ENCODE measurements around the gene UBQLNL. TPM values are rescaled to one million over a fixed set of nuclear protein-coding genes. Genes with fewer than 3 reads are reported as not detected.

Gene UBQLNL, protein sequence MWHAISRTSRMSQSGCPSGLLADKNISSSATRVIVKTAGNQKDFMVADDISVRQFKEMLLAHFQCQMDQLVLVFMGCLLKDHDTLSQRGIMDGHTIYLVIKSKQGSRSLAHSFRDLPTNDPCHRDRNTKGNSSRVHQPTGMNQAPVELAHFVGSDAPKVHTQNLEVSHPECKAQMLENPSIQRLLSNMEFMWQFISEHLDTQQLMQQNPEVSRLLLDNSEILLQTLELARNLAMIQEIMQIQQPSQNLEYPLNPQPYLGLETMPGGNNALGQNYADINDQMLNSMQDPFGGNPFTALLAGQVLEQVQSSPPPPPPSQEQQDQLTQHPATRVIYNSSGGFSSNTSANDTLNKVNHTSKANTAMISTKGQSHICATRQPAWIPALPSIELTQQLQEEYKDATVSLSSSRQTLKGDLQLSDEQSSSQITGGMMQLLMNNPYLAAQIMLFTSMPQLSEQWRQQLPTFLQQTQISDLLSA
- 0.06 TPM for polyA plus RNA-seq (2013, experiment 1 of 2; ENCODE audit: insufficient read length)
- 0.10 TPM for polyA plus RNA-seq (2013, experiment 2 of 2; ENCODE audit: insufficient read length)

DNA sequence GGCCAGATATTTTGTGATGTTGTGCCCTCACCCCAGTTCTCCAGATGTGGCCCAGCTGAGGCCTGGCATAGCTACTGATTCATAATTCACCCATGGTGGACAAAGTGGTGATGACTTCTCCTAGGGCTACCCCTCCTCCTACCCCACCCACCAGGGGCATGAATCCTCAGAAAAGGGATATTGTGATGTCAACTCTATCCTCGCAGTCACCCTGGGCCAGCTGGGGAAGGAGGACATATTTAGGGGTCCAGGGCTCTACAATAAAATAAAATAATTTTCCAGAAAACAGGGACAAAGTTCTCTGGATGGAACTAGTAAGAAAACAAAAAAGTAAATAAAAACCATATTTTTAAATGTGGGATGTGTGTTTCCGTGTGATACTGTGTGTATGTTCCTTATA lies at the start of gene UBQLNL:
Gene UBQLNL (minus strand): TSS at position 101 of the 400 bp plus-strand sequence. CDS start 258 bp downstream, outside the sequence.
- DNase-seq: no peak

DNA sequence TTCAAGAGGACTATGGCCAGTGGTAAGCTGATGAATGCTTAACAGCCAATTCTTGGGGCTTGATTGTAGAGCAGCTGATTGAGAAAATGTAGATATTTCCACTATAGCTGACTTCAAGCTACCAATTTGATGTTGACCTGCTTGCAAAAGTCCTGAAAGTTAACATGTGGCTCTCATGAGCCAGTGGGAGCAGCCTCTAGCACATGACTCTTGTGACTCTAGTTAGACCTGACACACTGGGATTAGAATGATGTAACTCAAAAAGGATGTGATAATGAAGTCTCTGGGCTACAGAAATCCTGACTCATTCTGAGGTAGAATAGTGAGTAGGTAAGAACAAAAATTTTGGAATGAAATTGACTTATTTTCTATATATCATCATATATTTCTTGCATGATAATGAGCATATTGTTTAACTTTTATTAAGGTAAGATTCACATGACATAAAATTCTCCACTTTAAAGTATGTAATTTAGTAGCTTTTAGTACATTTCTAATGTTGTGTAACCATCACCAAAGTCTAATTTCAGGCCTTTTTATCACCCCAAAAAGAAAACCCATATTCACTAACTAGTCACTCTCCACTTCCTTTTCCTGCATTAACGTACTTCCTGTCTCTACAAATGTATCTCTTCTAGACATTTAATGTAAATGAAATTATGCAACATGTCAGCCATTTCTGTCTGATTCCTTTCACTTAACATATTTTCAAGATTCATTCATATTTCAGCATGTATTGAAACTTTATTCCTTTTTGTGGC lies 47.9 kb upstream of the UBQLNL start:
- no peak for DNase-seq

DNA sequence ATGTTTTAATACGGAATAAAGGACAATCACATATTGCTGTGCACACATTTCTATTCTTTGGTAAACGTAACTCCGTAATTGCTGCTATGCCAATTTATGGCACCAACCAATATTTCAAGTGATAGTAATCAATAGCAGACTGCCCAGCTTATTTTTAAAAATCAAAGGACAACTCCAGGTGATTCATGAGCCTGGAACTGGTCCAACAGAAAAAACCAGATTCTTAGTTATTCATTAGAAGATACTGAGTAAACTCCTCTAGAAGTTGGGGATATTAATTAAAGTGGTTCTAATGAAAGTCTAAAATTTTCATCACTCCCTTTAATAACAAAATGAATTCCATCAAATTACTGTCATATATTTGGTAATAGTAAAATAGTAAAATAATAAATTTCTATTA lies 41.3 kb upstream of the UBQLNL start:
- DNase-seq: no peak

DNA sequence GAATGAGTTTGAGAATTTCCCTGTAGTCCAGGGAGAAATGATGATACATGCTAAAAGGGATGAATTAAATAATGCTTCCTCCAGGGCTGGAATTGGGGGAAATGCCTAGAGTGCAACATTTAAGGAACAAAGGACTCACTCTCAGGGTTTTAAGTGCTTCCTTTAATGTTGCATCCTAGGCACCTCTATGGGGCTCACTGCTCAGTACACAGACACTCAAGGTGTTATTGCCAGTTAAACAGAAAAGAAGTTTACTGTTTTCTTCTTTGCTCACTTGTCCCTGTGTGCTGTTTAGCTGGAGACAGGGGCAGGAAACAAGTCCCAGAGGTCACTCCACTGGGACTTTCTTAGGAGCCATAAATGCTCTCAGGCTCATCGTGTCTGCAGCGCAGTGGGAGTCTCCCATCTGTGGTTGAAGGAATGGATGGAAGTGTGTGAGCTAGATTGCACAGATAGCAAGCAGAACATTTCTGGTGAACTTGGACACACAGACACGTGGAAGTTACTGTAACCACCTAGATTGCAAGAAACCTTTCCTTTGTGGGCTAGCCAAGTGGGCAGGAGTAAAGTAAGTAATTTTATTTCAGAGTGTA lies 40.2 kb upstream of the UBQLNL start:
- DNase-seq: no peak

DNA sequence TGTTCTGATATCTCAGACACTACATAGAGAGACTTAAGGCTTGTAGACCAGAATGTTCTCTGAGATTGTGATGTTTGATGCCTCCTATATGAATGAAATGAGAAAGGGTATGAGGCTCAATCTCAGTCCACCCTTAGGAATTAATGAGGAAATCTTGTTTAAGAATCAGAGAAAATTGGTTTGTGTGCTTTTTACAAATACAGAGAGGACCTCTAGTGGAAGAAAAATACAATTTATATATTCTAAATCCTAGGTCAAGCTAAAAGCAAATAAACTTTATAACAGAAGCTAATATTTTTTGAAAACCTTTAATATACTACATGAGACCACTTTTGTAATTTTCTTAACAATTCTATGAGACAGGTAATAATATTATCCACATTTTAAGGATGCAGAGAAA lies 36.8 kb upstream of the UBQLNL start:
- DNase-seq: peak; percentile 4

DNA sequence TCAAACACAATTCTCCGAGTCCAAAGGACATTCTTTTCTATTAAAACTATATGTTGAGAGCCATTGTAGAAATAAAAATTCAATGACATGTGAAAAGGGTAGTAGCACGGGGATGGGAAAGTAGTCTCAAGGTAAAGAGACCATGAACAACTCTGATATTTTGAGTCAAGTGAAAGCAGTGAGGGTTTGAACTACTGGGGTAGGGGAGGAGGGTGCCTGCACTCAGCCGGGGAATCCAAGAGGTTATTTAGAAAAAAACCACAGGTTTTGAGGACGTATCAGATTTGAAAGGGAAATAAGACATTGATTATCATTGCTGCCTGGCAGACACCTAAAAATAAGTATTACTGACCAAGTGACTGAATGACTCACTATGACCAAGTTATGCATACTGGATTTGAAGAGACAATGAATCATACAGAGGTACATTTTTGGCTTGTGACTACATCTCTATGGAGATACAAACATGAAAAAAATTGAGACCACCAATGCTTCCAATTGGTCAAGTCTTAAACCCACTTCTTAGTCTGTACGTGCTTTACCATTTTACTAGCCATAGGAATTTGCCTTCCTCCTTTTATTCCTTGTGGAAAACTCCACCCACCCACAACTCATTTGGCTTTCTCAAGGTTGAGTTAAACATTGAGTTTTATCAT lies 34.1 kb upstream of the UBQLNL start:
- DNase-seq: peak; percentile 87

DNA sequence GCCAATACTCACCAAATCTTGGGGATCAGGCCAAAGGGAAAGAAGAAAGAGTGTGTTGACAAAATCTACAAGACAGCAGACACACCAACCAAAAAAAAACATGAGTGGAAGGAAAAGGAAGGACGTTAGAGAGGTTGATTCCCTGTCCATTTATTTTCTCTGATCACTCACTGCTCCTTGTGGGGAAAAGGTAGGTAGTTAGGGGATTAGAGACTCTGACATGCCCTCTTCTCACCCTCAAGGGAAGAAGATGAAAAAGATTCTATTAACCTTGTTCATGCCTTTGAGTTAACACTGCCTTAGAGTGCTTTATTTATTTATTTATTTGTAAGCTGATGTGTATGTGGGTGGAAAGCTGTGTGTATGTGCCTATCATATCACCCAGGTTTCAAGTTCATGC lies 31.9 kb upstream of the UBQLNL start, which contains the start of gene OR52H1:
Gene OR52H1 (minus strand): TSS at position 101 of the 400 bp plus-strand sequence. CDS start 3,035 bp downstream, outside the sequence.
- no peak for DNase-seq

DNA sequence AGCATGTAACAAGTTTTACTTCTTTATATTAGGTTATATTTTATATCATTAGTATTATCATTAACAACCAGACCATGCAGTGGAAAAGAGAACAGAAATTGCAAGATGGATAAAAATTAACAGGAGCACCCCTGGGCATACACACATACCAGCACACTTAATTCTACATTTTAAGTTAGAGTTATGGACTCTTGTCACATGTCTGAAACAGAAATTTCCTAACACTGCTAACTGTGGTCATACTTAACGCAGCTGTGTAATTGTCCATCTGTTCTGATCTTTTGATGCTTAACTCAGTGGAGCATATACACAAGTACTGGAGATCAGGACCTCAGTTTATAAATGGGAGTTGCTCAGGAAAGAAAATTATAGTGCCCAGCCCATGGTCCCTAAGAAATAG lies 31.5 kb upstream of the UBQLNL start:
- DNase-seq: no peak

DNA sequence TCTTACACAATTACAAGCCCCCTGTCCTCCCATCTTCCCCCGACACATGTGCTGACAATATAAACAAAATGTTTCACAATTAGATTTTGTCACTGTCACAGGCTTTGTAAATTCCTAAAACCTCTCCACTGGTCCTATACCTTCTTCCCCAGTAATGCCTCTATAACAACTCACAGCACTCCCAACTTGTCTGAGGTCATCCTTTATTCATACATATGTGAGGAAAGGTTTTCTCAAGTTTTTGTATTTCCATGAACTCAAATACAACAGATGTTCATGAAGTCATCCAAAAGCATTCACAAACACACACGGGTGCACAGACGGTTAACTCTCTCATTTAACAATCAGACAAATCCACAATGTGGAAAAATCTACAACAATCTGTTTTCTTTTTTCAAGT lies 30.0 kb upstream of the UBQLNL start:
- peak; percentile 28 for DNase-seq

DNA sequence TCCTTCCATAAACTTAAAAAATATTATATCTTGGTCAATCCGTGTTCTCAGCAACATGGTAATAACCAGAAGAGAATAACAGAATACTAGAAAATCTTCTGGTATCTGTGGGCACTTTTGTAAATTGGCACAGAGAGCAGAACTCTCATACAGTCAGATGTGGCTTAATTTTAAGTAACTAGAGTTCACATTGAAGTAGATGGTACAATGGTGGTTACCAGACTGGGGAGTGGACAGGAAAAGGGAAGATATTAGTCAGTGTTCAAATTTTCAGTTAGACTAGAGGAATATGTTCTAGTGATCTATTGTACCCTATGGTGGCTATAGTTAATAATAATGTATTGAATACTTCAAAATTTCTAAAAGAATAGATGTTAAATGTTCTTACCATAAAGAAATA lies 24.9 kb upstream of the UBQLNL start:
- DNase-seq: no peak

DNA sequence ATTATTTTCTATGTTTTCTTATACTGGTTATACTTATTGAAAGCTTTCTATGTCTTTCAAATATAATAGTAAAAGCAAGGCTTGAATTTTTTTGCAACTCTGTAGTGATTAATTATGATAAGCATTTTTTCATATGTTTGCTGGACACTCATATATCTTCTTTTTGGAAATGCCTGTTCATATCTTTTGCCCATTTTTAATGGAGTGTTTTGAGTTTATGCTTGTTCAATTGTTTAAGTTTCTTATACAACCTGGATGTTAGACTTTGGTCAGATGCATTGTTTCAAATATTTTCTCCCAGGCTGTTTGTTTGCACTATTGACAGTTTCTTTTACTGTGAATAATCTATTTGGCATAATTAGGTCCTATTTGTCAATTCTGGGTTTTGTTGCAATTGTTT lies 20.0 kb upstream of the UBQLNL start:
- DNase-seq: no peak

DNA sequence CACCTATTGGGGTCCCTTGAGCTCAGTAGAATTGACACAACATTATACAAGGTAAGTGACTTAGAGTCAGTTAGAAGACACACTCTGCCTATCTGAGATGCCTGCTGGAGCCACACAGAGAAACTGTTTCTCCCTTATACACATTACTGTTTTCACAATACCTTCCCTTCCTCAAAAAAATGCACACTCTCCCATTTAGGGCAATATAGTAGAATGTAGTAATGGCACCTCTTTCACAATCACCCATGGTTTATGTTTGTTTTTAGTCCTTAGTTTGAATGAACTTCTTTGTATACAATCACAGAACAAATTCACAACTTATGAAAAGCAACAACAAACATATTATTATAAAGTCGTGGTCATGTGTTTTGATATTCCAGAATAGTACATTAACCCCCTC lies 17.5 kb upstream of the UBQLNL start:
- no peak for DNase-seq

DNA sequence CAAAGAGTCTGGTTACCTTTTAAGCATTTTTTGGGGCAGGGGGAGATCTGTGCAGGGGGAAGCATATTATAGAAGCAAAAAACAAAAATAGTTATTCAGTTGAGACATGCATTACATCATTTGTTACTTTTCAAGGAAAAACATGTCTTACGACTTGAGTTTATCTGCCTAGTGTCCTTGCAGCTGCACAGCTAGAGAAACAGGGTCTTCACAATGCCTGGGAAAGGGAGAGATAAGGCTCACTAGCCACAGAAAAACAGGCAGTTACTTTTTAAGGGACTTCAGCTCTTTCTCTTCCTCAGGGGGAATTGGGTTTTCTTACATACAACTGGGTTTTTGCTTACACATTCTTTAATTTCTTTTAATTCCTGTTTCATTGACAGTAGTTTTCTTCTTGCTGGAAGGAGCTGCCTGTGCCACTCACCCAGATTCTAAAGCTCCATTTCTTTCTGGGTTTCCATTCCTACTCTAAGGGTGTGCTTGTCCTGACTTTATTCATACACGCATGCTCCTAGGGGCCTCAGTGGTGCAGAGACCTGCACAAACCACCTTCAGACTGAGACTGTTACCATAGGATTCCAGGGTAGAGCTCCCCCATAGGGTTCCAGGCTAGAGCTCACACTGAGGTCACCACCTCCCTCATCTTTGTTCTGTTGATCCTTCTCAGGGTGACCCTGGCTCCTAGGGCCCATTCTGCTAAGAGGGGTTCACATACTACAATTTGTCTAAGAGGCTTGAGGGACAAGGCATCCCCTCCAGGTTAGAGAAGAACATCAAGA lies 14.7 kb upstream of the UBQLNL start:
- no peak for DNase-seq

DNA sequence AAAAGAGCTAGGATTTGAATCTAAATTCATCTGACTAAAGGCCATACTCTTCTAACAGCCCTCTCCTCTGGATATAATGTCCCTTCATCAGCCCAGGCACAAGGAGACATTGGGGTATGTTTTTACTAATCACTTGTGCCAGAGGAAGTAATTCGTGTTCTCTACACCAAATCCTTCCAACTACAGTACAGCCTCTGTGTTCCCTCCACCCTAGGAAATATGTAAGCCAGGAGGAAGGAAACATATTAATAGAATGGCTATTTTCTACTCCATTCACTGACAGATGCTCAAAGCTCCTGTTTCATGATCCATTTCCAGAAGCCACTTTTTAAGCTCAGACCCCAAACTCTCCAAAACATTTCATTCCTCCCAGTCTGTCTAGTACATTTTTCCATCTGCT lies 12.0 kb upstream of the UBQLNL start:
- DNase-seq: no peak

DNA sequence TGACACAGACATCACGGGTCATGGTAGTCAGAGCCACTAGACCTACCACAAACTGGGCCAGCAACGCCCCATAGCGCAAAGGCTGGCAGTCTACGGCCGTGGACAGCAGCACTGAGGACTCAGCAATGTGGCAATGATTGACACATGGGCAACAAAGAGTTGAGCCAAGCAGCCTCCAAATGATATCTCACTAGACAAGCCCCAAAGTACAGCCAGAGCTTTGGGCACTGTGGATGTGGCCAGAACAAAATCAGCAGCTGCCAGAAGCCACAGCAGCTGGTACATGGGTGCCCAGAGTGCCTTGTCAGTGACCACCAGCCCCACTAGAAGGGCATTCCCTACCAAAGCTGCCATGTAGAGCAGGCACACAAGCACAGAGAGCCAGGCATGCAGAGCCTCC lies 11.2 kb upstream of the UBQLNL start:
- no peak for DNase-seq

DNA sequence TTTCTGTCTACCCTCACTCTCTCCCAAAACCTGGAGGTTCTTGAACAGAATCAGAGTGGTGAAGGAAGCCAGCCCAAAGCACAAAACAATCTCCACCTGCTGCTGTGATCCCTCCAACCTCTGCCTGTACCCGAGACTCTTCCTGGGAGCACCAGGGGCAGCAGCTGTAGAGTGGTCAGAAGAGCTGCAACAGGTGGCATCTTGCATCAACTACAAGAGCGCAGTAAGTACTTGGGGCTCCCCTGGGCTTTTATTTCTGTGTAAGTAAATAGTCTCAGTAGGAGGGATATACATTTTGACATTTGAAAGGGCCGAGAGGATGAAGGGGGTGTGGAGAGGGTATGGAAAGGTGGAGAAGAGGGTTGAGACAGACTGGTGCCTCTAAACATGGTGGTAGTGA lies 8.3 kb upstream of the UBQLNL start:
- DNase-seq: no peak

DNA sequence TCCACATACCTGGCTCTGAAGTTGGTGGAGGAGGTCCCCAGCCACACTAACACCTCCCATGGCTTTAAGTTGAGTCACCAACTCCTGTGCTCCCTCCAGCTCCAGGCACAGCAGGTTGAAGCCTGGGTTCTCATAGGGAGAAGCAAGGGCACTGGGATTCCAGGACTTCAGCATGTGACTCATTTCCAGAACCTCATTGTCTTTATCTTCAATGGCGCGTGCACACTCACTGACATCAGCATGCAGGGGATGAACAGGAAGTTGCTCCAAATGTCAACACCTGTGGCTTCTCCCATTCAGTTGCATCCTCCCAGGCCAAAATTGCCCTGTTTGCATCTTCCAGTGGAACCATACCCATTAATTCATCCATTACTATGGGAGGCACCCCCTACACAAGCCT lies 5.8 kb upstream of the UBQLNL start:
- no peak for DNase-seq

DNA sequence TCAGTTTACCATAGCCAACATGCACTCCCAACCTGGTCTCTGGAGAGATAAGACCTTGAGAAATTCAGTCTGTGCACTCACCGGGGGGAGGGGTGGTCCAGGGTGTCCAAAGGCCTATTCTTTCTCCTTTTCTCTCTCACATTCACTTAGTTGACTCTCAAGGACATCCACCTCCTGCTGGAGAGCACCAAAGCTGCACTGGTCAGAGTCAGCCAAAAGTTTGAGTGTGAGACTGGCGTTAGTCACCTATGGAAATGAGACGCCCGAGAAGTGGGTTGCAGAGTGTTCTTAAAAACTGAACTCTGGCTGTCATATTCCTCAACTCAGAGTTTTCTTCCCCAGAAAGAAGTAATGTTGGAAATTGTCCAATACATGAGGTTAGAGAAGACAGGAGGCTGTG lies 5.0 kb upstream of the UBQLNL start:
- DNase-seq: no peak

DNA sequence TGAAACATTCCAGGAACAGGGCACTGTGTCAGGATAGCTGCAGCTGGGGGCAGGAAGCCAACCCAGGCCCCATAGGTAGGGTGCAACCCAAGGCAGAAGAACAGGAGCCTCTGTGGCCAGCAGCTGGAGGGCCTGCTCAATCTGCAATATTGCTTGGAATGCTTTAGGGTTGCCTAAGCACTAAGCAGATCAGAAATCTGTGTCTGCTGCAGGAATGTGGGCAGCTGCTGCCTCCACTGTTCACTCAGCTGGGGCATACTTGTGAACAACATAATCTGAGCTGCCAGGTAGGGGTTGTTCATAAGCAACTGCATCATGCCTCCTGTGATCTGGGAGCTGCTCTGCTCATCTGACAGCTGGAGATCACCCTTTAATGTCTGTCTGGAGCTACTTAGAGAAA lies 1.7 kb downstream of the UBQLNL start:
- DNase-seq: no peak

DNA sequence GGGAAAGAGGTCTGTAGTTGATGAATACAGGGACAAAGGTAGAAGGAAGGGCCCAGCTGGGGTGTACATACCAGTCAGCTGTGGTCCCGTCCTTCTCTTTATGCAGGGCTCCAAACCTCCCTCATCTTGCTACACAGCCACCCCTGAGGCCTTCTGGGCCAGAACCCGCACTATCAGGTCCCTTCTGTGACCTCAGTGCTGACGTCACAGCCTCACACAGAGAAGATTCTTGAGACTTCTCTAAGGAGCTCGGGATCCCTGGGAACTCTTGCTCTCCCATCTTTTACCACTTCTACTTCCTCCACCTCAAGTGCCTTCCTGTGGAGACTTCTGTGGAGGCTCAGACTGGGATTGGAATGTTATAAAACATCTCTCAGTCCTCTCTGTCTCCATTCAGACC lies 6.7 kb downstream of the UBQLNL start, which contains the start of gene UBQLN3:
Gene UBQLN3 (minus strand): TSS at position 155 of the 400 bp plus-strand sequence. CDS start 399 bp downstream, outside the sequence.
- no peak for DNase-seq

DNA sequence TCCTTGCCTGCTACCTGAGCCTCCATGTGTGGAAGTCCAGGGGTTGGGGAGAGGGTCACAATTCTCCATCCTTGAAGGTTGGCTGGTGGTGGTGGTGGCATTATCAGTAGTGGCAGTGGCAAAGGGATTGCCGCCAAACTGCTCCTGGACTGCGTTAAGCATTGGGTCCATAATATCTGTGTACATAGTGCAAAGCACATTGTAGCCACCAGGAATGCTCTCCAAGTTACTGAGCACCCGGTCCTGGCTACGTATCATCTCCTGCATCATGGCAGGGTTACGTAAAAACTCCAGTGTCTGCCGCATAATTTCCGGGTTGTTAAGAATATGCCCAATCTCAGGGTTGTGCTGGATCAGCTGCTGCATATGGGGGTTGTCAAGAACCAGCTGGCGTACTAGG lies 7.9 kb downstream of the UBQLNL start:
- DNase-seq: no peak

DNA sequence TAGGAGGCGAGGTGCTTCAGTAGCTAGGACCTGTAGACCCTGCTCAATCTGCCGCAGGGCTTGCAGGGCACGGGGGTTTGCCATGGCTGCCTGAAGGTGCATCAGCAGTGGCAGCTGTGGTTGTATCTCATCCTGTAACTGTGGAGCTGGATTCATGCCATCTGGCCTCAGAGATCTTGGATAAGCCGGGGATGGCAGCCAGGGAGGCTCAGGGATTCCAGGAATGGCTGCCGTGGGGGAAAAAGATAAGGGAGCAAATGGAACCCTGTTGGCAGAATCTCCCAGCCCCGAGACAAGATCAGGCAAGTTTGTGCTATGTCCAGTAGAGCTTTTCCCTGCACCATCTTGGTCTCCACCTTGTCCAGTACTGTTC lies 8.6 kb downstream of the UBQLNL start:
- no peak for DNase-seq
